Esophagus muscularis mucosa (tissue), 4 donors: ENCODE data around the gene ATAD2B. TPM values are rescaled to one million over a fixed set of nuclear protein-coding genes. Genes with fewer than 3 reads are reported as not detected.

ENCODE experiments used
- DNase-seq: peaks from one replicate; pipeline ENCODE4 v3.0.0-alpha.2; 2017; ENCODE audit errors: extremely low spot score
- H3K27ac ChIP-seq, 4 donors: fragments of 200-600 bp; sonication (generic); replicated peaks in 1 of 4; 1 replicate in 3 of 4; 2 replicates in 1 of 4; pipeline ENCODE4 v1.5.1; 2016 to 2019; ENCODE audit warnings: mild to moderate bottlenecking in 1 of 4
- H3K27me3 ChIP-seq, 4 donors: fragments of 200-600 bp; sonication (generic); one replicate each; pipeline versions ENCODE4 v1.5.1 to v1.6.0; 2016 to 2019
- H3K36me3 ChIP-seq, 4 donors: fragments of 200-600 bp; sonication (generic); one replicate each; pipeline ENCODE4 v1.5.1; 2016 to 2019
- H3K4me1 ChIP-seq, 4 donors: fragments of 200-600 bp; sonication (generic); one replicate each; pipeline ENCODE4 v1.5.1; 2016 to 2019
- H3K4me3 ChIP-seq, 4 donors: fragments of 200-600 bp; sonication (generic); 1 replicate in 2 of 4; 2 replicates in 2 of 4; pipeline ENCODE4 v1.5.1; 2016 to 2019; ENCODE audit warnings: mild to moderate bottlenecking in 4 of 4, moderate library complexity in 1 of 4
- H3K9me3 ChIP-seq, 4 donors: fragments of 200-600 bp; sonication (generic); 1 replicate in 3 of 4; 2 replicates in 1 of 4; pipeline ENCODE4 v1.5.1; 2016 to 2019
- CTCF ChIP-seq, 3 experiments: fragments of 200-600 bp in 2 of 3; fragments of 450-650 bp in 1 of 3; sonication (generic) in 2 of 3; IDR thresholded peaks; one replicate each; pipeline ENCODE4 v1.5.1; 2017 to 2019; ENCODE audit warnings: antibody characterized with exemption in 3 of 3, mild to moderate bottlenecking in 2 of 3, moderate library complexity in 1 of 3
- EP300 ChIP-seq: sonication (generic); formaldehyde crosslinking; IDR thresholded peaks from one replicate; pipeline ENCODE4 v1.6.1; 2017; ENCODE audit warnings: antibody characterized with exemption
- POLR2A ChIP-seq: fragments of 450-650 bp; IDR thresholded peaks from one replicate; pipeline ENCODE4 v1.6.1; 2017; ENCODE audit warnings: antibody characterized with exemption, moderate library complexity, mild to moderate bottlenecking, low read depth
- POLR2AphosphoS5 ChIP-seq, 2 donors: sonication (generic); formaldehyde crosslinking; IDR thresholded peaks; one replicate each; pipeline ENCODE4 v1.6.1; 2017; ENCODE audit warnings: antibody characterized with exemption in 2 of 2
- WGBS: methylation state at CpG from one replicate; pipeline ENCODE4 v1.1.5; 2018; 5-methylcytosine and 5-hydroxymethylcytosine counted together
- intact Hi-C: fragments of 100-400 bp; cut with DNase I; formaldehyde crosslinking; loops from one replicate; pipeline ENCODE4 v1.15.1; 2023
- total RNA-seq, 4 donors: library from RNA; depleted of rRNA; stranded (reverse); fragments of >200 nt; gene quantifications; one replicate each; pipeline versions ENCODE4 v1.1.0 to v1.2.1, GENCODE V29; 2016

Gene ATAD2B
- total RNA-seq, 4 donors from 2014 or later: 8.0 to 17.4 (median 13.5) TPM

- peaks cover 0 to 24% (median 8%) of the 10 kb centered on the region in 4 donors for H3K36me3 ChIP-seq
Observed at GRCh38 chr2:23814963-23815362, 112.0 kb downstream of the ATAD2B start.

GRCh38 chr2:23813438-23813837 lies 113.5 kb downstream of the ATAD2B start:
- no peaks in the 10 kb centered on the region for H3K9me3 ChIP-seq
- no peak overlapping the region for H3K4me3 ChIP-seq
- WGBS: 89% methylated on average over 2 of the region's 2 CpGs
- no peaks in the 10 kb centered on the region for H3K4me1 ChIP-seq
- TF ChIP-seq POLR2AphosphoS5 (IDR thresholded peaks at IDR 0.05) (no peak), POLR2A (no peak), CTCF (IDR thresholded peaks at IDR 0.05) (no peak), EP300 (no peak)
- intact Hi-C loops: no loop called here
- DNase-seq: no peak
- H3K27ac ChIP-seq: no peak overlapping the region
- no peaks in the 10 kb centered on the region for H3K27me3 ChIP-seq
- peaks cover 8 to 40% (median 14%) of the 10 kb centered on the region in 4 donors for H3K36me3 ChIP-seq

More at GRCh38 chr2:23814963-23815362, 112.0 kb downstream of the ATAD2B start:
- intact Hi-C loops: loop anchor here (5.0 kb wide), 1 partner anchor 127 kb away; the partner anchor contains the start of gene UBXN2A
- 95% methylated on average over 2 of the region's 2 CpGs for WGBS
- Histone ChIP-seq H3K27ac (no peak overlapping the region), H3K27me3 (no peaks in the 10 kb centered on the region), H3K9me3 (no peaks in the 10 kb centered on the region), H3K4me1 (no peaks in the 10 kb centered on the region), H3K4me3 (no peak overlapping the region)
- TF ChIP-seq POLR2A: no peak
- no peak for TF ChIP-seq EP300
- TF ChIP-seq POLR2AphosphoS5 (IDR thresholded peaks at IDR 0.05): no peak
- TF ChIP-seq CTCF (IDR thresholded peaks at IDR 0.05): no peak
- no peak for DNase-seq

GRCh38 chr2:23809150-23809549 lies 117.8 kb downstream of the ATAD2B start:
- no peaks in the 10 kb centered on the region for H3K27me3 ChIP-seq
- no peak overlapping the region for H3K4me3 ChIP-seq
- H3K9me3 ChIP-seq: no peaks in the 10 kb centered on the region
- WGBS: 96% methylated on average over 1 of the region's 1 CpG
- peaks cover 3 to 26% (median 14%) of the 10 kb centered on the region in 4 donors for H3K36me3 ChIP-seq
- DNase-seq: no peak
- H3K4me1 ChIP-seq: peaks cover 0 to 3% (median 2%) of the 10 kb centered on the region in 4 donors
- intact Hi-C loops: no loop called here
- no peak overlapping the region for H3K27ac ChIP-seq
- no peak for TF ChIP-seq EP300
- no peak for TF ChIP-seq POLR2A
- no peak for TF ChIP-seq CTCF (IDR thresholded peaks at IDR 0.05)
- no peak for TF ChIP-seq POLR2AphosphoS5 (IDR thresholded peaks at IDR 0.05)

- Histone ChIP-seq H3K9me3 (no peaks in the 10 kb centered on the region), H3K27me3 (no peaks in the 10 kb centered on the region), H3K27ac (no peak overlapping the region), H3K36me3 (peaks cover 3 to 26% (median 14%) of the 10 kb centered on the region in 4 donors), H3K4me1 (peaks cover 3 to 26% (median 24%) of the 10 kb centered on the region in 4 donors), H3K4me3 (no peak overlapping the region)
- WGBS: 100% methylated on average over 1 of the region's 1 CpG
- TF ChIP-seq POLR2AphosphoS5 (IDR thresholded peaks at IDR 0.05) (no peak), POLR2A (no peak), CTCF (IDR thresholded peaks at IDR 0.05) (no peak), EP300 (no peak)
- no peak for DNase-seq
- intact Hi-C loops: no loop called here
Observed at GRCh38 chr2:23806665-23807249, 120.2 kb downstream of the ATAD2B start.

GRCh38 chr2:23806201-23806600 lies 120.7 kb downstream of the ATAD2B start:
- intact Hi-C loops: no loop called here
- no peak overlapping the region for H3K27ac ChIP-seq
- H3K27me3 ChIP-seq: no peaks in the 10 kb centered on the region
- H3K9me3 ChIP-seq: no peaks in the 10 kb centered on the region
- no peak for DNase-seq
- peaks cover 3 to 30% (median 24%) of the 10 kb centered on the region in 4 donors for H3K4me1 ChIP-seq
- H3K4me3 ChIP-seq: no peak overlapping the region
- peaks cover 3 to 26% (median 14%) of the 10 kb centered on the region in 4 donors for H3K36me3 ChIP-seq
- no peak for TF ChIP-seq POLR2AphosphoS5 (IDR thresholded peaks at IDR 0.05)
- no peak for TF ChIP-seq POLR2A
- no peak for TF ChIP-seq EP300
- no peak for TF ChIP-seq CTCF (IDR thresholded peaks at IDR 0.05)
- 100% methylated on average over 1 of the region's 2 CpGs for WGBS
